NCI-H774 (cell line): ENCODE data around the gene FEM1B.

ENCODE experiments used
- DNase-seq: peaks from one replicate; lab custom pipeline; 2025; lab: John Stamatoyannopoulos, UW

FEM1B gene

DNA sequence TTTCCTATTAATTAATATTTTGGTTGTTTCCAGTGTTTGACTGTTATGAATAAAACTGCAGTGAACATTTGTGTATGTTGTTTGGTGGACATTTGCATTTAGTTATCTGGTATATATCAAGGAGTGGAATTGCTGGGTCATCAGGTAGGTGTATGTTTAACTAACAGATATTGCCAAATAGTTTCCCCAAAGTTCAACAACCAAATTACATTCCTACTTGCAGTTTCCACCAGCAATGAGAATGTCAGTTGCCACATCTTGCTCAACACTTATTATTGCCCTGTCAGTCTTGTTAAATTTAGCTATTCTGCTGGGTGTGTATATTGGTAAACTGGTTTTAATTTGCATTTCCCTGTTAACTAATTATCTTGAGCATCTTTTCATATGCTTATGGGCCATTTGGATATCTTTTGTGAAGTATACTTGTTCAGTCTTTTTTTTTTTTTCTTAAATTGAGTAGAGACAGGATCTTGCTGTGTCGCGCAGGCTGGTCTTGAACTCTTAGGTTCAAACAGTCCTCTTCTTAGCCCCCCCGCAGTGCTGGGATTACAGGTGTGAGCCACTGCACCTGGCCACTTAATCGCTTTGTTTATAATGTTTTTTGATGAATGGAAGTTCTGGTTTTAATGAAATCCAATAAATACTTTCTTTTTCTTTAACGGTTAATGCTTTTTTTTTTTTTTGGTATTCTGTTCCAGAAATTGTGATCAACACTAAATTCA is 7.9 kb downstream of the FEM1B start:
- DNase-seq = peak; percentile 27

DNA sequence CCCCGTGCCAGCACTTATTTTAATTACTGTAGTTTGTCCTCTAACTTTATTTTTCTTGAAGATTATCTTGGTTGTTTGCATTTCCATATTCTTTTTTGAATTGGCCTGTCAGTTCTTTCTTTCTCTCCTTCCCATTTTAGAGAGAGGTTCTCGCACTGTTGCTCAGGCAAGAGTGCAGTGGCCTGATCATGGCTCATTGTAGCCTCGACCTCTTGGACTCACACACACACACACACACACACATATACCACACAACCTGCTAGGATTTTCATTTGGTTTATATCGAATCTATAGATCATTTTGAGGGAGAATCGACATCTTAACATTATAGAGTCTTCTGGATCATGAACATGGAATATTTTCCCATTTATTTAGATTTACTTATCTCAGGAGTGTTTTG is 8.7 kb downstream of the FEM1B start:
- DNase-seq = no peak

DNA sequence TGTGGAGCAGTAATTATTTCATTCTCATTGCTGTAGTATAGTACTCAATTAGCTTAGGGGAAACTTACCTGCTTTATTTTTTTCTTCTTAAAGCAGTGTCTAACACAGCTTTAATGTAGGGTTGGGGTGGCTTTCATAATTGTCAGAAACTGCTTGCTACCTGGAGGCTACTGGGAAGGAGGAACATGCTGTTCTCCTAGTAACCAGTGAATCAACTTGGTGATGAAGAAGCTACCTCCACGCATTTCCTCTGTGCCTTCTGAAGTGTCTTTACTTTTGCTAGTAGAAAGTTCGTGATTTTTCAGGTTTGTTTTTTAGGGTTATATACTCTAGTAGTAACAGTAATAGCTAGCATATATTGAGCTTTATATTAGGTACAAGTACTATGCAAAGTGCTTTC is 11.5 kb downstream of the FEM1B start:
- no peak for DNase-seq

DNA sequence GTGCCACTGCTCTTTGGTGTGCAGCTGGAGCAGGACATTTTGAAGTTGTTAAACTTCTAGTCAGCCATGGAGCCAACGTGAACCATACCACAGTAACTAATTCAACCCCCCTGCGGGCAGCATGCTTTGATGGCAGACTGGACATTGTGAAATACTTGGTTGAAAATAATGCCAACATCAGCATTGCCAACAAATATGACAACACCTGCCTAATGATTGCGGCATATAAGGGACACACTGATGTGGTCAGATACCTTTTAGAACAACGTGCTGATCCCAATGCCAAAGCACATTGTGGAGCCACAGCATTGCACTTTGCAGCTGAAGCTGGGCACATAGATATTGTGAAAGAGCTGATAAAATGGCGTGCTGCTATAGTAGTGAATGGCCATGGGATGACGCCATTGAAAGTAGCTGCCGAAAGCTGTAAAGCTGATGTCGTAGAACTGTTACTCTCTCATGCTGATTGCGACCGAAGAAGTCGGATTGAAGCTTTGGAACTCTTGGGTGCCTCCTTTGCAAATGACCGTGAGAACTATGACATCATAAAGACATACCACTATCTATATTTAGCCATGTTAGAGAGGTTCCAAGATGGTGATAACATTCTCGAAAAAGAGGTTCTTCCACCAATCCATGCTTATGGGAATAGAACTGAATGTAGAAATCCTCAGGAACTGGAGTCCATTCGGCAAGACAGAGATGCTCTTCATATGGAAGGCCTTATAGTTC is 12.2 kb downstream of the FEM1B start:
- DNase-seq = no peak

DNA sequence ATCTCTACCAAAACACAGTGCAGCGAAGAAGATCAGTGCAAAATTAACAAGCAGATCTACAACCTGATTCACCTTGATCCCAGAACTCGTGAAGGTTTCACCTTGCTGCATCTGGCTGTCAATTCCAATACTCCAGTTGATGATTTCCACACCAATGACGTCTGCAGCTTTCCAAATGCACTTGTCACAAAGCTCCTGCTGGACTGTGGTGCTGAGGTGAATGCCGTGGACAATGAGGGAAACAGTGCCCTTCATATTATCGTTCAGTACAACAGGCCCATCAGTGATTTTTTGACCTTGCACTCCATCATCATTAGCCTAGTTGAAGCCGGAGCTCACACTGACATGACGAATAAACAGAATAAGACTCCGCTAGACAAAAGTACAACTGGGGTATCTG is 13.2 kb downstream of the FEM1B start:
- no peak for DNase-seq

DNA sequence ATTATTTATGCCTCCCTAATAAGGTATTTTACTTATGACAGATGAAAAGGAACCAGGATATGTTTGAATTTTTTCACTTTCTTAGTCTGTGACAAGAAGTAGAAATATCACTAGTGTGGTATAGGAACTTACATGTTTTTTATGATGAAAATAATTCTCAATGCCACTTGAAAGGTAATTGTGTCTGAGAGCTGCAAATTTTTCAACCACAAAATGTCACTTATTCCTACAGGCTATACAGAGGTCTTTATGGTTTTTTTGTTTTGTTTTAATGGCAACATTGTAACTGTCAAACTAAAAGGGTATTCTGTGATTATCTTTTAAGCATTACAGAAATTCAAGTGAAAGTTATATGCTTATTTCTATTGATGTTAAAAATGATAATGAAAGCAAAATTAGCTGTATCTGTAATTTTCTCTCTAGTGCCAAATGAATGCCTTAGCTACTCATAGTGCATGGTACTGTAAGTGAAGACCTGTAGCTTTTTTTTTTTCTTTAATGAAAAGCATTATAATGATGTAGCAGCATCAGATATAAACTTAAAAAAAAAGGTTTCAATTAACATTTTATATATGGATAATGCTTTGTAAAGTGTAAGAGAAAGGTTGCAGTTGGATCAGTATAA is 14.7 kb downstream of the FEM1B start:
- no peak for DNase-seq

DNA sequence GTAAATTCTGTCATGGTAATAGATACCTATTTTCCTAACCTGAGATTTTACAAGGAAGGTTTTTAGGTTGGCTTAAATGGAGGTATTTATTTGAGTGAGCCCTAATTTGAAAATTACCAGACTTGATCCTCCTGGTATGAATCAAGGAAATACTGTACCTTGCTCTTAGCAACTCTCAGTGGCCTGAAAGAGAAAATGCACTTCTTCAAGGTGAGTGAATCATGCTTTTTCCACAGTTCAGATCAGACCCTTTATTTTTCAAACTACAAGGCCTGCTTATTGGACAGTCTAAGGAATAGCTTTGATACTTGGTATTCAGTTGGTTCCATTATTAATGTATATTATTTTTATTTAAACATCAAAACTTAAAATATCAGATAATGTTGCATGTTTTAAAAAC is 15.4 kb downstream of the FEM1B start:
- DNase-seq = no peak

DNA sequence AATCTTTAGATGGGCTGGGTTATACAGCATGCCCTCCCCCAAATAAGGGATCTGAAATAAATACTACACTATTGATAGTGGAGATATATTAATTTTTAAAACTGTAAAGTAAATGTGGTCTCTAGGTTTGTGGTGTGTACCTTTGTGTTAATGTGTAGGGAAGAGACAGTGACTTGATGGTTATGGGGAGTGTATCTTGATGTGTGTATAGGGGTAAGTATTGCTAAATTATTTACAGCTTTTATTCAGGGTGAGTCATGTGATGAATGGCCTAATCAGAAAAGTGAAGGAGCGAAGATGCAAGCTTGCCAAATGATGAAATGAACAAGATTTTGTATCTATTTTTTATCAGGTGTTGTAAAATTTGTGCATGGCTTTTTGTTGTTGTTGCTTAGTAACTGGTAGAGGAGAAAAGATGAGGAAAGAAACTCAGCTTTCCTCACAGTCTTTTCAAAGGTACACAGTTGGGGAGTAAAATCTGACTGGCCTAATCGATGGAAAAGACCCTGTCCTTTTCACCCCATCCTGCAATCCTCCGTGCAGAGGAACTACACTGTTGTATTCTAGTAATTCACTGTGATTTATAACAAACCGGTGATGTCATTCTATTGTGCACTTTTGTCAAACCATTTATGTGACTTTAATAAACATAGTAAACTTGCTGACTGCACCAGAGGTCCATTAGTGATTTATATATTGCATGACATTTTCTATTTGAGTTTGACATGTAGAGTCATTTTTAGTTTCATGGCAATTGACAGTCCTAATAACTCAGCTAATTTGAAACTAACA is 17.7 kb downstream of the FEM1B start:
- no peak for DNase-seq

DNA sequence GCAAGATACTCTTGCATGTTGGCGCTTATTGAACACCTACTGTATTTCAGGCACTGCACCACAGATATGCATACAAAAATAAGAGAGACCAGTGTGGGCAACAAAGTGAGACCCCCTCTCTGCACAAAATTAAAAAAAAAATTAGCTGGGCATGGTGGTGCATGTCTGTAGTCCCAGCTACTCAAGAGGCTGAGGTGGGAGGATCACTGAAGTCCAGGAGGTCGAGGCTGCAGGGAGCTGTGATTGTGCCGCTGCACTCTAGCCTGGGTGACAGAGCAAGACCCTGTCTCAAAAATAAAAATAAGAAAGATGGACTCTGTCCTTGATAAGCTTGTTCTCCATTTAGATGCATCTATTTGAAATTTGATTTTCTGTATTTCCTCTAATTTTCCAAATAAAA is 20.8 kb downstream of the FEM1B start:
- DNase-seq = no peak

DNA sequence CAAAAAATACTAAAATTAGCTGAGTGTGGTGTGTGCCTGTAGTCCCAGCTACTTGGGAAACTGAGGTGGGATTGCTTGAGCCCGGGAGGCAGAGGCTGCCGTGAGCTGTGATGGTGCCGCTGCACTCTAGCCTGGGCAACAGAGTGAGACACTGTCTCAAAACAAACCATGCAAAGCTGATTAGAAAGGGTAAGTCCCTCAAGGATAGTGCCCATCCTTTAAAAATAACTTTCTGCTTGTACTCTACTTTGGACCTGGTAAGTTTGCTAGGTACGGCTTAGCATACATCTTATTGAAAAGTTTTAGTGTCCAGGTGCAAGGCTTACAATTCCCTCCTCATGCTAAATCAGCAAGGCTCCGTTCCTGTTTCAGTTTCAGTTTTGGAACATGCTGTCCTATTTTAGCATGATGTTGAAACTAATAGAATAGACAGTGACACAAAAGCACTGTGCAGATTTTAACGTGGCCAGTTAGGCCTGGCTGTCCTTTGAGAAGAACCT is 21.4 kb downstream of the FEM1B start:
- DNase-seq = no peak

DNA sequence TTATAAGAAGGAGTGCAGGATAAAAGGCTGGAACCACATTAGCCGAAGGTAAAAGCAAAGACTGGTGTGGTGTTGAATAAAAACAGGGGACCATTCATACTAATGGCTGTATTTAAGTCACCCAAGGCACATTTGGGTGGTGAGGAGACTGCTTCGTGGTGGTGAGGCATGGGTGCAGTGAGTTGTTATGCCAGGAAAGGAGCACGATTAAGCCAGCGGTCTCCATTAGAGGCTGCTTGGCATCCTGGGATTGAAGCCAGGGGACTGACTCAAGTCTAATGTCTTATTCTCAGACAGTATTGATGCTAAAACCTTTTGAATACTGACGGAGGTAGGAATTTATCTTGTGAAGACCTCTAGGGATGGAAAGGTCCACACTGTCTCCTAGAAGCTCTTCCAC is 21.9 kb downstream of the FEM1B start:
- DNase-seq = no peak

DNA sequence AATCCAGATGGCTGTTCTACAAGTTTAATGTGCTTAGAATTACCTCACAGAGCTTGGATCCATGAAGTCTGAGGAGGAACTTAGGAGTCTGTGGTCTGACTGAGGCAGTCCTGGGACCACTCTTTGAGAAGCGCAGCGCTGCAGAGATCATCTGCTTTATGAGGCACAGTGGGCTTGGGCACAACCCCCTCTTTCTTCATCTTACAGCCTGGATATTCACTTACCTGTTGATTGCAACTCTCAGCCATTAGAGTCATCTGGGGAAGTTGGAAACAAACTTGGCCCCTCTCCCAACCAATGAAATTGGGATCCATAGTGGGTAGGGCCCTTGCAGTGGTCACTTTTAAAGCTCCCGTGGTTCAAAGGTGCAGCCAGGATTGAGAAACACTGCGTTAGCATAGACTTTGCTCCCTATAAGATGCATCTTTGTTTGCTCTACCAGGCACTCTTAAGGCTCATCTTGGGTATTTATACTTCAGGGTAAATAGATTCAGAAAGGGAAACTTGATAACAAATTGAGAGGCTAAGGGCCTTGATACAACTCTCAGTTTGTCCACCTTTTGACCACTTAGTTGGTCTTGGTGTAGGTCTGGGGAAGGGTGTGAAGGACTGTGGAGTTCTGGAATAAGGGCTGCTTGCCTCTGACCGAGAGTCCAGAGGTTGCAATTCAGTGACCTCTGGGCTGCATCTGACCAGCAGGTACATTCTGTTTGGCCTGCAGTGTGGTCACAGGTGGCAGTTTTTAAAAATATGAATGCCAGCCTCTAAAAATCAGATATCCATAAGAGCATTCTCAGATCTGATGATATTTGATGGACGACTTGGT is 22.8 kb downstream of the FEM1B start:
- DNase-seq = no peak

DNA sequence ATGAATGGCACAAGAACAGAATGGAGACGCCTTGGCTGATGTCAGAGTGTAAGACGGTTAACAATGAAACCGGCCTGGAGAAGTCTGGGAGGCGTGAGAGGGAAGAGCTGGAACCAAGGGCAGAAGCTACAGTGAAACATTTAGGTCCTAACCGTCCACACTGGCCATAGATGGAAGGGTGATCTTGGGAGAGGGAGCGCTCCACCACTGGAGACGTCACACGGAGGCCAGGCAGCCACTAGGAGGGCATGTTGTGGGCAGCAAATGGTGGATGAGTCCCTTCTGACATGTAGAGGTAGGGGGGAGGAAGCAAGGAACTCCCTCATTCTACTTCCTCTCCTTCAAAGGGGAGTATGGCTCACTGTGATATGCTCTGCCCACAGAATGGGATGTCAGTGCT is 23.8 kb downstream of the FEM1B start:
- DNase-seq = no peak

DNA sequence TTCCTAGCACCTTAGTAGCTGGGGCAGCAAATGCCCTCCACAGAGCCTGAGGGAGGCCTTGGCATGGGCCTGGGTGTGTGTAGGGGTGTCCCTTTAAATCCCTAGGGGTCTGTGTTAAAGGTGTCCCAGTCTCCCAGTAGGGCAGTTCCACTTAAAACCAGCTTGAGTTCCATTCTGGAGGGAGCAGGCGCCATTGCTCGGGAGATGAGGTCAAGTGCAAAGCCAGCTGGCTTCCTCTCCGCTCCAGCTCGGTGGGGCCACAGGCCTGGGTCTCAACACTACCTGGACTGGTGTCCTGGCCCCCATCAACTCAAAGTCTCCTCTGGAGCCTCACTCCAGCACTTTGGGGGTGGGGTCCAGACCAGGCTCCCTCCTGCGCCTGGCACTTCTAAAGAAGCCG is 25.2 kb downstream of the FEM1B start:
- DNase-seq = no peak

DNA sequence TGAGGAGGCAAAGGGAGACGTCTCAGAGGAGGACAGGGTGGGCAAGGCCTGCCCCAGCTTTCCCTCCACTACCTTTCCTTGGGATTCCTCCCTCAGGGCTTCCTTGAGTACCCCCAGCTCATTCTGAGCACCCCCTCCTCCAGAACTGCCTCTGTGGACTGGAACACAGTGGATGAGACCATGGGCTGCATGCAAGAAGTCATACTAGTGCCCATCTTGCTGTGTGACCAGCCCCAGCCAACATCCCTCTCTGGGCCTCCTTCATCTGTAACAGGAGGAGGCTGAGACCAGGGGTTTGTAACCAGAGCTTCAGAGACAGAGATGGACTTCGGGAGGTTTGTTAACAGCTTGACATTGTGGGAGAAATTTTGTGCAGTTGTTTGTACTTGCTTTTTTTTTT is 25.6 kb downstream of the FEM1B start:
- DNase-seq = no peak

DNA sequence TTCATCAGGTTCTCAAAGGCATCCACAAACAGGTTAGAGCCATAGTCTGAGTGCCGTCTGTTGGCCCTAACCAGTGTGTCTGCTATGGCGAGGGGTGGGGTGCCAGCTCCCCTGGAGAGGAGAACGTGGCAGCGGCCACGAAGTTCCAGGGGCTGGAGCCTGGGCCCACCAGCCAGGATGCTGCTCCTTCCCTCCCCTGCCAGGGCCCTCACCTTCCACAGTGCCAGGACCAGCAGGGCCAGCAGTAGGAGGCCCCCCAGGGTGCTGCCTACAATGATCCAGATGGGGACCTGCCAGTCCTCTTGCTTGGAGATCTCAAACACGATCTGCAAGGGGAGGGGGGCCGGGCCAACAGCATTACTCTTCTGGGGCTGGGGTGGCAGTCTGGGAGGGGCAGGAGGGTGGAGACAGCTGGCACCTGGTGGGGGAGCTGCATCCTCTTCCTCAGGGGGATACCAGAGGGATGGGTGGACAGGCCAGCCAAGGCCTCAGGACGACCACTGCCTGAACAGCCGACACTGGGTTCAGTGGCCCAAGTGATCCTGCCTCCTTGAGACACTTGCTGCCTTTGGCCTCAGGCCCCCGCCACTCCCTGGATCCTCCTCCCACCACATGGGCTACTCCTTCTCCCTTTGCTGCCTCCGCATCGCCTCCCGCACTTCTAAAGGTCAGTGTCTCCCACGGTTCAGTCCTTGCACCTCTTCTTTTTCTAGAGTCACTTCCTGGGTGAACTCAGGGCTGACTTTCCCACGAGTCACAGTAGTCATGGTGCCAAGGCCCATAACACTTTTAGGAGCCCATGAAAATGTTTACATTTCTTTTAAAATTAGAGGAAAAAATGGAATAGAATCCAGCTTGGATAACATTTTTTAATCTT is 26.3 kb downstream of the FEM1B start:
- DNase-seq = no peak

DNA sequence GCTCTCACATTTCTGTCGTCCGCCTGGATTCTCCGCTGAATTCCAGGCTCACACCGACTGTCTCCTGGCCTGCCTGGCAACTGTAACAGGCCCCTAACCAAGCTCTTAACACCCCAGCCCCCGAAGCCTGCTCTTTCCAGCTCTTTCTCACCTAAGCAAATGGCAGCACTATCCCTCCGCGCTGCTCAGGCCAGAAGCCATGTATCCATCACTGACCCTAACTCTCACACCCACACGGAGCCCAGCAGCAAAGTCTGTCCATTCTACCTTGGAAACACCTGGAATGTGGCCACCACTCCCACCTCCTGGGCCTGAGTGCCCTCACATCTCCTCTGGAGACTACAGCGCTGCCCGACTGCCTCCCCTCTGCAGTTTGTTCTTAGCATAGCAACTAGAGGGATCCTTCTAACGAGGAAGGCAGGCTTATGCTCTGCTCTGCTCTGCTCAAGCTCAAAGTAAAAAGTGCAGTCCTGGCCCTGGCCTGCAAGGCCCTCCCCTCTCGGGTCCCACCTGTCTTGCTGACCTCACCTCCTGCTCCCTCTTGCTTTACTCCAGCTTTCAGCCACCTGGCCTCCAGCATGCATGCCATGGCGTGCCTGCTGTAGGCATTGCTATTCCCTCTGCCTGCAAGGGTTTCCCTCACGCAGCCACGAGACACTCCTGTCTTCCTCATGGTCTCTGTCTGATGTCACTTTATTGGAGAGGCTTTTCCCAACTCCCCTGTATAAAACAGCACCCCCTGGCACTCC is 27.2 kb downstream of the FEM1B start:
- DNase-seq = no peak

DNA sequence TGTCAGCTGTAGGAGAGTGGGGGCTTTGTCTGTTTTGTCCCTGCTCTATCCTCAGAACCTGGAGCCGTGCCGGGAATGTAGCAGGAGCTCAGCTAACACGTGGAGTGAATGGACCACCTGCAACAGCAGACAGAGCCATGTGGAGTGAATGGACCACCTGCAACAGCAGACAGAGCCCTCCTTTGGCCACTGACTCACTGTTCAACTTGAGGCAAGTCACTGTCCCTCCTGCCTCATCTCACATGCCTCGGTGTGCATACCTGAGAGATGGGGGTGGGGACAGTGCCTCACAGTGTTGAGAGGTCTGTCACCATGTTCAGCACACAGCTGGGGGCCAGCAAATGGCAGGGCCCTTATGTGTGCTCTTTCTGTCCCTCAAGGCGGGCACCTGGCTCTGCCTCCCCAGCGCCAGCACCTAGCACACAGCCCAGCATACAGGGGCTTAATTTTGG is 27.9 kb downstream of the FEM1B start:
- no peak for DNase-seq

DNA sequence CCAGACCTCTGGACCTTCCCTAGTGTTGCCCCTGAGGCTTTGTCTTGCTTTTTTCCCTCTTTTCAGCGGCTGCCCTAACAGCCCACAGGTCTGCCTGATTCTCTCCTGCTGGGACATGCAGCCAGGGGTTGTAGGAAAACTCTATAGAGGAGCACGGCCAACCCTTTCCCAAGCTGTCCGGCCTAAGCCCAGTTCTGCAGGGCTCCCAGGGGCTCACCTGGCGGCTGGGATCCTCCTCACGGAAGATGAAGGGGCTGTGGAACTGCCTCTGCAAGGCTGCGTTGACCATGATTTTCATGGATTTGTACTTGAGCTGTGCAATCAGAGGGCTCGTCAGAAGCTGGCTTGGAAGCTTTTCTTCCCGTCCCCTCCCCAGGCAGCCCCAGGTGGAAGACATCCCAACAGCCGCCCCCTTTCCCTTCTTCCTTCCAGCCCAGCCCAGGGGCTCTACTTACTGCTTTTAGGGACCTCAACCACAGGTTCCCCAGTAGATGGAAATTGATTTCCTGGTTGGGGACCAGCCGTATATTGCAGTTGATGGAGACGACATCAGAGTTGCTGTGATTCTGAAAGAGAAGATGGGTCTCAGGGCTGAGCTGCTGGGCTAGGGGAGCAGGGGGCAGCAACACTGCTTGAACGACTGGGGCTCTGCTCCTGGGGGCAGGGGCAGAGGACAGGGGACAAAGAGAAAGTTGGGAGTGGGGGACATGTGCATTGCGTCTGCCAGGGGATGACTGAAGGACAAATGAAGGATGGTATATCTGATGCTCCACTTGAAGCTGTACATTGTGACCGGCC is 29.8 kb downstream of the FEM1B start:
- DNase-seq = no peak
